ENCODE data around the gene MYH6.
"Not testable (repeated sequence)": the region's sequence is repeated elsewhere in the genome, so short reads cannot be mapped to it uniquely, and the experiment has no call there.

The MYH6 gene

GRCh38 chr14:23414254-23414653 lies 6.2 kb upstream of the MYH6 start:
- no peak for DNase-seq

DNA sequence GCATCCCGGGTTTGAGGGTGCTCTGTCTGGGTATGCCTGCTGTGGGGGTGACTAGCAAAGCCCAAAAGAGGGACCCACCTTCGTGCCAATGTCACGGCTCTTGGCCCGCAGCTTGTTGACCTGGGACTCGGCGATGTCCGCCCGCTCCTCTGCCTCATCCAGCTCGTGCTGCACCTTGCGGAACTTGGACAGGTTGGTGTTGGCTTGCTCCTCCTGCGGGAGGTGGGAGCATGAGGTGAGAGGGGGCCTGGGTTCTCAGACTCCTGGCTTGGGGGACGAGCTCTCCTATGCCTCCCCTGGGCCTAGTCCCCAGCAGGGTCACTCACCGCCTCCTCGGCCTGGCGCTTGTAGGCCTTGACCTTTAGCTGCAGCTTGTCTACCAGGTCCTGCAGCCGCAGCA lies 5.6 kb upstream of the MYH6 start:
- no peak for DNase-seq

- DNase-seq = no peak
Measured at GRCh38 chr14:23411563-23412525, 3.8 kb upstream of the MYH6 start.

- no peak for DNase-seq
Measured at GRCh38 chr14:23409966-23410635, 2.0 kb upstream of the MYH6 start.

DNA sequence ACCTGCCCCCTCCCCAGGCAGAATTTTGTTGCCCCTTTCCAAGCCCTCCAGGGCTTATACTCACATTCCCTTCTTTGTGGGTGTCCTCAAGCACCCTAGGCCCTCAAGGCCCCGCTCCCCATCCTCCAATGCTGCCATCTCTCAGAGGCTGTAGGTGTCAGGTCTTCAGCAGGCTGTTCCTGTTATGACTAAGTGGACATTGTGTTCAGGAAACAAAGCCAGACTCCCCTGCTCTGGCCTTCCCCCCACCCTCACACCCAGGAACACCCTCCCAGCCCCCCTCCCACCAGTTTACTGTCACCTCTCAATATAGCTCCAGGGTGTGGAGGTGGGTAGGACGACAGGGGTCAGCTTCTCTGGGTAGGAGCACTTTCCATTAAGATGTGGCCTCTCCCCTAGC lies 1.4 kb upstream of the MYH6 start:
- DNase-seq = no peak

- no peak for DNase-seq
Measured at GRCh38 chr14:23408307-23408630, 196 bp upstream of the MYH6 start.

DNA sequence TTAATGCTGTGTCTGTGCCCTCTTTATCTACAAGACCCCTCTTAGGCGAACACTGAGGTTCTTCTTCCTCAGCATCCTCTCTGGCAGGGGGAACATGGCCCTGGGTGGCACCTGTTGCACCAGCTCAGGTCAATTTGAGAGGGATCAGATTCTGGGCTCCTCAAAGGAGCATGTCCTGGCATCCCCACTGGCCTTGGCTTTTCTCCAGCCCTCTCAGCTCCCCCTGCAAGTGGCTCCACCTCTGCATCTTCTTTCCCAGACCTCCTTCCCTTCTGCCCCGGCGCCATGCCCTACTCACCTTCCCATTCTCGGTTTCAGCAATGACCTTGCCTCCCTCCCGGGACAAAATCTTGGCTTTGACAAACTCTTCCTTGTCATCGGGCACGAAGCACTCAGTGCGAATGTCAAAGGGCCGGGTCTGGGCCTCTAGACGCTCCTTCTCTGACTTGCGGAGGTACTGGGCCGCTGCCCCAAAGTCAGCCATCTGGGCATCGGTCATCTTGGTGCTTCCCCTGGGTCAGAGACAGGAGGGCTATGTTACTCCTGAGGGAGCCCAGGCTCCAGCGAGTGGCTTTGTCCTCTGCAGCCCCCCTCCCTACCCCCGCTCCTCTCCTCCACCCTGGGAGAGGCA lies 1.2 kb downstream of the MYH6 start:
- no peak for DNase-seq

DNA sequence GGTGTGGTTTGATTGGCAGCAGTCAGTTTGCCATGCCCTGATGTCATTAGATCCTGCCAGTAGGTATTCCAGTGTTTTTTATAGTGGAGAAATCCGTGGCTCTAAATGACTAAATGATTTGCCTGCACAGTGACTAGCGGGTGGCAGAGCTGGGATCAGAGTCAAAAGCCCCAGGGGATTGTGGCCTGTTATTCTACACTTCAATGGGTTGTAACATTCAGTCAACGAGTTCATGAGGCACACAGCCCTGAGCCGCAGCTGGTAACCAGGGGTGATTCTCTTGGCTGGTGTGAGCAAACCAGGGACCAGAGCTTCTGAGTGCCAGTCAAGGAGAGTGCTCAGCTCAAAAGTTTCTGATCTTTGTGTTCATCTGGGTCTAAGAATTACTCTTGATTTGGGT lies 1.8 kb downstream of the MYH6 start:
- DNase-seq = no peak

DNA sequence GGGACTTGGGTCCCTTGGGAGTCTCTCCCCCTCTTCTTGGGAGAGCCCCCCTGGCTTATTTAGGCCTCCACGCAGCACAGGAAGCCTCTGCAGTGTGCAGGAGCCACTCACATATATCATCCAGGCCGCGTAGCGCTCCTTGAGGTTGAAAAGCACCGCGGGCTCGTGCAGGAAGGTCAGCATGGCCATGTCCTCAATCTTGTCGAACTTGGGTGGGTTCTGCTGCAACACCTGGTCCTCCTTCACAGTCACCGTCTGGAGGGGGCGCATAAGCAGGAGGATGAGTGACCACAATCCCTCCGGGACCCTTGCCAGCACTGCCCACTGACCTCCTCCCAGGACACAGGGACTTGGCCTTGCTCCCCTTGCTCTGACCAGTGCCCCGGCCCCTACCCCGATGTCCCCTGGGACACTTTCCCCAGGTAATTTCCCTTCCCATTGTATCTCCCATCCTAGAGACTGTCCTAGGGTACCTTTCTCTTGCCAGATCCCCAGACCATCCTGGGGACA lies 2.5 kb downstream of the MYH6 start:
- DNase-seq = no peak

- no peak for DNase-seq
Measured at GRCh38 chr14:23405096-23405495, 3.0 kb downstream of the MYH6 start.

- DNase-seq = no peak
Measured at GRCh38 chr14:23404331-23404900, 3.7 kb downstream of the MYH6 start.

GRCh38 chr14:23403908-23404307 lies 4.2 kb downstream of the MYH6 start:
- DNase-seq = no peak

- no peak for DNase-seq
Measured at GRCh38 chr14:23403139-23403438, 5.0 kb downstream of the MYH6 start.

DNA sequence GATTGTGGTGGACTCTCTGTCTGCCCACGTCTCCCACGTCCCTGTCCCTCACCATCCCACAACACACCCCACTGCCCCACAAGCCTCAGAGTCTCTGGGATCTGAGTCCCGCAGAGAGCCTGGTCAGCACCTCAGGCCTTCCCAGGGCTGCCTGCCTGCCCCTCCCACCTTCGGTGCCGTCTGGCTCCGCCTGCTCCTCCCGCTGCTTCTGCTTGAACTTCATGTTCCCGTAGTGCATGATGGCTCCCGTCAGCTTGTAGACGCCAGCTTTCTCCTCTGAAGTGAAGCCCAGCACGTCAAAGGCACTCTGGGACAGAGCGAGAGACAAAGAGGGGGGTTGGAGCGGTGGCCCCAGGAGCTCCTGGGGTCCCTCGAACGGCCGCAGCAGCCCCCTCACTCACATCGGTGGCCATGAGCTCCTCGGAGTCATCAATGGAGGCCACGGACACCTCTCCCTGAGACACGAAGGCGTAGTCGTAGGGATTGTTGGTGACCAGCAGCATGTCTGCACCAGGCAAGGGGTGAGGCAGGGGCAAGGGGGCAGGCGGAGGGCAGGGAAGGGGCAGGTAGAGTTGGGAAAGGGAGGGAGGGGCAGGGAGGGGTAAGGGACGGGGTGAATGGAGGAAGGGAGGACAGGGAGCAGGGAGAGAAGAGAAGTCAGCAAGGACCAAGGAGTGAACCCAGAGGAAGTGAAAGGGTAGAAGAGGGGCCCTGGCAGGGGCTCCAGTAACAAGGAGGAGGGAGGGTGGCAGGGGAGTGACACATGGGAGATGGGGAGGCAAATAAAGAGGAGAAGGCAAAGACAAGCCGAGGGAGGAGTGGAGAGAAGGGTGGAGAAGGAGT lies 5.6 kb downstream of the MYH6 start:
- no peak for DNase-seq

DNA sequence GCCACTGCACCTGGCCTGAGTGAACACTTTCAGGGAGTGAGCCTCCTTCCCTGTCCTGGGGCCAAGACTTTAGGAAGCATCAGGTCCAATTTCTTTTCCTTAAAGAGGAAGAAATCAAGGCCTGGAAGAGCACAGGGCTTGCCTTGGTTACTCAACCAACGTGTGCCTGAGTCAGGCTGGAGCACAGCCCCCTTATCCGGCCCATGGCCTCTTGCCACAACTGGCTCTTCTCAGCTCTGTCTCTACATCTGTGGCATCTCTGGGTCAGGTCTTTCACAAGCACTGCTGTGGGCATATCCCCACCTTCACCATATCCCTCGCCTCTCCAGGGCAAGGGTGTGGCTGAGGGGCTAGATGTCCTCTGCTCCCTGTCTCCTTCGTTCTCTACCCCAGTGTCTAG lies 6.8 kb downstream of the MYH6 start:
- no peak for DNase-seq

DNA sequence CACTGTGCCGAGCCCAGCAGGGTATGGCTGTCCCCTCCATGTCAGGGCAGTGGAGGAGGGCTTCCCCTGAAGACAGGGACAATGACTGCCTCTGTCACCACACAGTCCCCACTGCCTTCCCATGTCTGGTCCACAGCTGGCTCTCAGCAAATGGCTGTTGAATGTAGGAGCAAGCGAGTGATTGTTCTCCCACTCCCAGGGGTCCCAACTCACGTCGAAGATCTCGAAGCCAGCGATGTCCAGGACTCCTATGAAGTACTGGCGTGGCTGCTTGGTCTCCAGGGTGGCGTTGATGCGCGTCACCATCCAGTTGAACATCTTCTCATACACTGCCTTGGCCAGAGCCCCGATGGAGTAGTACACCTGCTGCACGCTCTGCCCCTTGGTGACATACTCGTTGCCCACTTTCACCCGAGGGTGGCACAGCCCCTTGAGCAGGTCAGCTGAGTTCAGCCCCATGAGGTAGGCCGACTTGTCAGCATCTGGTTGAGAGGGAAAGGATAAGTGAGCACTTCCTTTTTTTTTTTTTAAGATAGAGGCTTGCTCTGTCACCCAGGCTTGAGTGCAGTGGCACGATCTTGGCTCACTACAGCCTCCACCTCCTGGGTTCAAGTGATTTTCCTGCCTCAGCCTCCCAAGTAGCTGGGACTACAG lies 7.5 kb downstream of the MYH6 start:
- not testable (repeated sequence) for DNase-seq

DNA sequence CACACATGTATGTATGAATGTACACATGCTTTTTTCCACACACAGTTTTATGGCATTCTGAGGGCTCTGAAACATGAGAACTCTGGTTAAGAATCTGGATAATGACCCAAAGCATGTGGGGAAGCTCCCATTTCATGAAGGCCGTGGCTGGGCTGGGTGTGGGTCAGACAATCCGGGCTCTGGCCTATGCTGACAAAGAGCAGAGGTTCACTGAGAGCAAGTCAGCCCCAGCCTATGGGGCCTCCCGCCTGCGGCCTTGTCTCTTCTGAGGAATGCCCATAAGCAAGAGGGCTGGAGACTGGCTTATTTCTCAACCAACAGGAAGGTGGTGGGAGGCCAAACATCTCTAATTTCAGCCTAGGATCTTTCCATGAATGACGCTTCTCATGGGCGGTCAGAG lies 8.5 kb downstream of the MYH6 start:
- DNase-seq = no peak

GRCh38 chr14:23399136-23399535 lies 8.9 kb downstream of the MYH6 start:
- DNase-seq = no peak

- no peak for DNase-seq
Measured at GRCh38 chr14:23398348-23398747, 9.7 kb downstream of the MYH6 start.

DNA sequence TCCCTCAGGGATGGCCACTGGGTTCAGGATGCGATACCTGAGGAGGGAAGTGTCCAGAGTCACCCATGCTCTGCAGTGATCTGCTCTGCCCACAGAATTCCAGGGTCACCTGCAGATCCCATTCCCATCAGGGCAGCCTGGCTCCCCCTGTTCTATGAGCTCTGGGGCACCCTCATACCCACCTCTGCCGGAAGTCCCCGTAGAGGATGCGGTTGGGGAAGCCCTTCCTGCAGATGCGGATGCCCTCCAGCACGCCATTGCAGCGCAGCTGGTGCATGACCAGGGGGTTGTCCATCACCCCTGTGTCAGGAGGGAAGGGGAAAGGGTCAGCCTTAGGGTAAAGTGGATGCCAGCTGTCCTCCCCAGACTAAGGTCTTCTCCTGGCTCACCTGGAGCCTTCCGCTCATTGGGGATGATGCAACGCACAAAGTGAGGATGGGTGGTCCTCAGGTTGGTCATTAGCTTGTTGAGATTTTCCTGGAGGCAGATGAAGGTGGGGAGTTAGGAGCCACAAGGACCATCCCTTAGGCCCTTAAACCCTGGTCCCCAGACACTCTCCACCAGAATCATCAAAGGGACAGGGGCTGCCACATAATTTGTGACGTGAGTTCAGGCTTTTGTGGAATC lies 11.2 kb downstream of the MYH6 start:
- no peak for DNase-seq

DNA sequence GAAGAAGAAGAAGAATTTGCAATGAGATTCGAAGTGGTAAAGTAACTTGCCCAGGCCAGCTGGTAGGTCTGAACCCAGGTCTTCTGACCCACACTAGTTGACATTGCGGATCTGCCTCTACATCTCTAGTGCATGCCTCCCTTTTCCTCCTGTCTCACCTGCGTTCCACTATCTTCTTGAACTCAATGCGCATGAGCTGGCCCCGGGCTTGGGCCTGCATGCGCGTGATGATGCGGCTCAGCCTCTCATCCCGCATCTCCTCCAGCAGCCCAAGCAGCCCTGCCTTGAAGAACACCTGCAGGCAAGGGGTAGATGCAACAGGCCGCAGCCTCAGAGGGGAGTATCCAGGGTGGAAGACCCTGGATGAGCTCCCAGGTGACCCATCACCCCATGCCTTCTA lies 11.9 kb downstream of the MYH6 start:
- DNase-seq = no peak

DNA sequence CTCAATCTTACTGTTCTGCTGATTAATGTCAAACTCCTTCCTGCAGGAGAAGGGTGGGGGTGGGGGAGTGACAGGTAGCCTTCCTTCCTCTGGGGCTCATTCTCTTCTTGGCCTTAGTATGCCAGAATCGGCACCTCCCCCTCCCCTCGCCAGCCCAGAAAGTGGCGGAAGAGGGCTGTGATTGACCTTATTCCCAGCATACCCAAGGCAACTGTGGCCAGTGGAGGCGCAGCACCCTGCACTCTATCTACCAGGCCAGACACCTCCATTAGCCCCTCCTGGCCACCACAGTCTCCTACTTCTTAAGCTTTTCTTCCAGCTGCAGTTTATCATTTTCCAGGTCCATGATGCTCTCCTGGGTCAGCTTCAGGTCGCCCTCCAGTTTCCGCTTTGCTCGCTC lies 15.5 kb downstream of the MYH6 start:
- DNase-seq = no peak
